Nephron progenitor cell (in vitro differentiated cells): Measurements from ENCODE around the gene CGNL1.

ENCODE experiments used
- DNase-seq: peaks from one replicate; pipeline ENCODE4 v3.0.0; 2021
- H3K27ac Mint-ChIP-seq: 2 replicates; pipeline ENCODE4 v1.8.0; 2021; ENCODE audit warnings: mild to moderate bottlenecking, moderate library complexity, mixed read lengths
- H3K27me3 Mint-ChIP-seq: 2 replicates; pipeline ENCODE4 v1.8.0; 2021; ENCODE audit warnings: mild to moderate bottlenecking, low read depth, mixed read lengths; ENCODE audit not compliant: poor library complexity
- H3K36me3 Mint-ChIP-seq: 2 replicates; pipeline ENCODE4 v1.8.0; 2021; ENCODE audit warnings: low read depth, mixed read lengths
- H3K4me1 Mint-ChIP-seq: 2 replicates; pipeline ENCODE4 v1.8.0; 2021; ENCODE audit warnings: mixed read lengths
- H3K4me3 Mint-ChIP-seq: 2 replicates; pipeline ENCODE4 v1.8.0; 2021; ENCODE audit warnings: mild to moderate bottlenecking, moderate library complexity, mixed read lengths
- H3K9me3 Mint-ChIP-seq: 2 replicates; pipeline ENCODE4 v1.8.0; 2021; ENCODE audit warnings: mild to moderate bottlenecking, moderate library complexity, mixed read lengths
- CTCF ChIP-seq: fragments of 200-600 bp; sonication (generic); IDR thresholded peaks from 2 replicates; pipeline ENCODE4 v1.5.0; 2021; ENCODE audit warnings: antibody characterized with exemption

The CGNL1 gene

GRCh38 chr15:57551715-57552677 is 175.7 kb downstream of the CGNL1 start:
- Mint-ChIP-seq H3K9me3 (no peaks in the 10 kb centered on the region), H3K4me1 (peaks cover 66% of the 10 kb centered on the region), H3K27me3 (peaks cover 6% of the 10 kb centered on the region), H3K4me3 (no peak overlapping the region), H3K27ac (peak overlapping the region; percentile 10), H3K36me3 (no peaks in the 10 kb centered on the region)
- TF ChIP-seq CTCF = no peak
- DNase-seq = peak; percentile 46

GRCh38 chr15:57552678-57553334 is 176.5 kb downstream of the CGNL1 start:
- H3K4me3 Mint-ChIP-seq = no peak overlapping the region
- peaks cover 6% of the 10 kb centered on the region for H3K27me3 Mint-ChIP-seq
- H3K4me1 Mint-ChIP-seq = peaks cover 66% of the 10 kb centered on the region
- peak overlapping the region; percentile 74 for H3K27ac Mint-ChIP-seq
- DNase-seq = no peak
- no peaks in the 10 kb centered on the region for H3K36me3 Mint-ChIP-seq
- no peaks in the 10 kb centered on the region for H3K9me3 Mint-ChIP-seq
- TF ChIP-seq CTCF = no peak

GRCh38 chr15:57553526-57553925 is 177.2 kb downstream of the CGNL1 start:
- H3K36me3 Mint-ChIP-seq = no peaks in the 10 kb centered on the region
- no peak for TF ChIP-seq CTCF

GRCh38 chr15:57554063-57554811 is 177.9 kb downstream of the CGNL1 start:
- H3K4me3 Mint-ChIP-seq = no peak overlapping the region
- H3K36me3 Mint-ChIP-seq = no peaks in the 10 kb centered on the region
- no peaks in the 10 kb centered on the region for H3K9me3 Mint-ChIP-seq
- no peak overlapping the region for H3K27ac Mint-ChIP-seq
- TF ChIP-seq CTCF = no peak
- no peak for DNase-seq
- peaks cover 8% of the 10 kb centered on the region for H3K27me3 Mint-ChIP-seq
- peaks cover 58% of the 10 kb centered on the region for H3K4me1 Mint-ChIP-seq

More at GRCh38 chr15:57553526-57553925, 177.2 kb downstream of the CGNL1 start:
- Mint-ChIP-seq H3K4me1 (peaks cover 62% of the 10 kb centered on the region), H3K27ac (no peak overlapping the region), H3K9me3 (no peaks in the 10 kb centered on the region), H3K27me3 (peaks cover 6% of the 10 kb centered on the region), H3K4me3 (no peak overlapping the region)
- no peak for DNase-seq

- DNase-seq = no peak
- no peaks in the 10 kb centered on the region for H3K9me3 Mint-ChIP-seq
- peak overlapping the region; percentile 81 for H3K27ac Mint-ChIP-seq
- peaks cover 10% of the 10 kb centered on the region for H3K27me3 Mint-ChIP-seq
- H3K36me3 Mint-ChIP-seq = no peaks in the 10 kb centered on the region
- no peak for TF ChIP-seq CTCF
- H3K4me1 Mint-ChIP-seq = peaks cover 55% of the 10 kb centered on the region
- H3K4me3 Mint-ChIP-seq = peak overlapping the region; percentile 11
These were observed 178.5 kb downstream of the CGNL1 start for GRCh38 chr15:57554812-57555179.
